ENCODE results near the gene SLC25A46.

- TF ChIP-seq TAF1 (IDR thresholded peaks at IDR 0.05; ENCODE audit: borderline replicate concordance, insufficient read depth, low read length) = no peak
- TF ChIP-seq REST (IDR thresholded peaks at IDR 0.05; ENCODE audit: insufficient read depth in 1 of 2, low read depth in 2 of 2, low read length in 2 of 2) = no peak
- no peak for TF ChIP-seq POLR2AphosphoS5 (IDR thresholded peaks at IDR 0.05; ENCODE audit: low read depth, low read length)
- no peak for TF ChIP-seq SIN3A (IDR thresholded peaks at IDR 0.05; ENCODE audit: borderline replicate concordance, insufficient read depth, low read length)
Measured at GRCh38 chr5:110727025-110727314, 11.8 kb upstream of the SLC25A46 start.

All from PFSK-1 (cell line).